GM23248 (cell line): ENCODE measurements around the gene CADPS2.

Experiments
- EZH2 ChIP-seq: fragments of 200-600 bp; sonication (generic); IDR thresholded peaks from 2 replicates; pipeline ENCODE4 v1.6.1; 2018; ENCODE audit warnings: antibody characterized with exemption, mild to moderate bottlenecking; ENCODE audit not compliant: insufficient read depth, poor library complexity, severe bottlenecking
- EZH2phosphoT487 ChIP-seq: fragments of 200-600 bp; sonication (generic); IDR thresholded peaks from 2 replicates; pipeline ENCODE4 v1.6.1; 2018; ENCODE audit warnings: antibody characterized with exemption, moderate library complexity, mild to moderate bottlenecking, low read depth; ENCODE audit not compliant: insufficient read depth

DNA sequence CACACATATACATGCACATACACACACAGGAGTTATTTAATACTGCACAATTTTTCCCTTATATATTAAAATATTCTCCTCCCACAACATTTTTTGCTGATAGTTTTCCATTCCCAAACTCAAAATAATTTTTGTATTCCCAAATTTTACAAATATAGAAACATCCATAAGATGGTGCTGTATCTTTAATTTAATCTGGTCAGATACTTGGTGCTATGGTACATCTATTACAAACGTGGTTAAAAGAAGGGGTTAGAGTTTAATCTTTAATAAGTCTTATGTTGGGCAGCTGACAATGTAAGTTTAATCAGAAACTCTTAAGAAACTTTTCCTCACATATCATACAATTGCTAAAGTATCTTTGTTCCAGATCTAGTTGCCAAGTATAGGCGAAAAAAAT is 10.2 kb upstream of the CADPS2 start:
- TF ChIP-seq EZH2phosphoT487 (no peak), EZH2 (no peak)
